Trophoblast cell (in vitro differentiated cells and primary cell): Measurements from ENCODE around the gene ERVFRD-1.
A peak's percentile ranks its signal among the peaks of the same experiment; 100 is the strongest.

ENCODE experiments used
- DNase-seq, 2 donors: peaks; one replicate each; pipeline ENCODE4 v3.0.0-alpha.2; 2016
- H2AFZ ChIP-seq: 2 replicates; pipeline ENCODE4 v1.6.1; 2013; ENCODE audit warnings: low read length, moderate library complexity, mild to moderate bottlenecking; ENCODE audit not compliant: insufficient read depth, poor library complexity
- H2AK5ac ChIP-seq: 2 replicates; pipeline ENCODE4 v1.6.1; 2013; ENCODE audit warnings: mild to moderate bottlenecking, low read length
- H2BK120ac ChIP-seq: 2 replicates; pipeline ENCODE4 v1.6.1; 2013; ENCODE audit warnings: low read length, mild to moderate bottlenecking, moderate library complexity; ENCODE audit not compliant: insufficient read depth, poor library complexity
- H2BK12ac ChIP-seq: 2 replicates; pipeline ENCODE4 v1.6.1; 2013; ENCODE audit warnings: mild to moderate bottlenecking, low read length, moderate library complexity
- H2BK5ac ChIP-seq: 2 replicates; pipeline ENCODE4 v1.6.1; 2013; ENCODE audit warnings: low read length, low read depth, moderate library complexity, mild to moderate bottlenecking; ENCODE audit not compliant: poor library complexity
- H3K14ac ChIP-seq: 2 replicates; pipeline ENCODE4 v1.6.1; 2013; ENCODE audit warnings: mild to moderate bottlenecking, low read length
- H3K18ac ChIP-seq: 2 replicates; pipeline ENCODE4 v1.6.1; 2013; ENCODE audit warnings: mild to moderate bottlenecking, low read length
- H3K23ac ChIP-seq: 2 replicates; pipeline ENCODE4 v1.6.1; 2013; ENCODE audit warnings: low read length
- H3K27ac ChIP-seq: 2 replicates; pipeline ENCODE4 v1.5.1; 2013; ENCODE audit warnings: low read depth, mild to moderate bottlenecking, inconsistent platforms, low read length, moderate library complexity
- H3K27me3 ChIP-seq: 2 replicates; pipeline ENCODE4 v1.6.1; 2013; ENCODE audit warnings: inconsistent platforms, mild to moderate bottlenecking, low read length, moderate library complexity; ENCODE audit not compliant: insufficient read depth
- H3K36me3 ChIP-seq, 2 experiments: 1 replicate in 1 of 2; 2 replicates in 1 of 2; pipeline ENCODE4 v1.6.1; 2013; ENCODE audit warnings: low read length in 2 of 2, mild to moderate bottlenecking in 2 of 2, moderate library complexity in 1 of 2; ENCODE audit not compliant: insufficient read depth in 2 of 2, control insufficient read depth in 1 of 2
- H3K4ac ChIP-seq: 2 replicates; pipeline ENCODE4 v1.6.1; 2013; ENCODE audit warnings: low read depth, mild to moderate bottlenecking, low read length, moderate library complexity
- H3K4me1 ChIP-seq, 2 experiments: 1 replicate in 1 of 2; 2 replicates in 1 of 2; pipeline ENCODE4 v1.6.1; 2013; ENCODE audit warnings: low read length in 2 of 2, mild to moderate bottlenecking in 2 of 2, moderate library complexity in 1 of 2; ENCODE audit not compliant: insufficient read depth in 2 of 2, control insufficient read depth in 1 of 2
- H3K4me2 ChIP-seq: 2 replicates; pipeline ENCODE4 v1.6.1; 2013; ENCODE audit warnings: inconsistent platforms, mild to moderate bottlenecking, low read length, moderate library complexity
- H3K4me3 ChIP-seq: 2 replicates; pipeline ENCODE4 v1.5.1; 2013; ENCODE audit warnings: mild to moderate bottlenecking, low read depth, low read length, inconsistent platforms
- H3K79me1 ChIP-seq: one replicate; pipeline ENCODE4 v1.6.1; 2013; ENCODE audit warnings: low read length
- H3K79me2 ChIP-seq: 2 replicates; pipeline ENCODE4 v1.6.1; 2013; ENCODE audit warnings: low read length, mild to moderate bottlenecking; ENCODE audit not compliant: control insufficient read depth, insufficient read depth, poor library complexity
- H3K9ac ChIP-seq: 2 replicates; pipeline ENCODE4 v1.6.1; 2013; ENCODE audit warnings: mild to moderate bottlenecking, low read length
- H3K9me3 ChIP-seq: 2 replicates; pipeline ENCODE4 v1.6.1; 2013; ENCODE audit warnings: low read depth, mild to moderate bottlenecking, control low read depth, inconsistent platforms, low read length; ENCODE audit not compliant: insufficient read depth
- H4K12ac ChIP-seq: 2 replicates; pipeline ENCODE4 v1.6.1; 2013; ENCODE audit warnings: low read depth, mild to moderate bottlenecking, low read length, moderate library complexity
- H4K8ac ChIP-seq: 2 replicates; pipeline ENCODE4 v1.6.1; 2013; ENCODE audit warnings: low read depth, mild to moderate bottlenecking, low read length, moderate library complexity
- H4K91ac ChIP-seq: one replicate; pipeline ENCODE4 v1.6.1; 2013; ENCODE audit warnings: low read depth, mild to moderate bottlenecking, low read length, moderate library complexity
- WGBS: extraction: QIAGEN DNeasy Blood & Tissue Kit; methylation state at CpG from one replicate; pipeline ENCODE4 v1.1.7; 2013; ENCODE audit warnings: missing lambda C conversion rate; ENCODE audit not compliant: insufficient read length, insufficient coverage; ENCODE audit errors: extremely low coverage; 5-methylcytosine and 5-hydroxymethylcytosine counted together

ERVFRD-1 gene

DNA sequence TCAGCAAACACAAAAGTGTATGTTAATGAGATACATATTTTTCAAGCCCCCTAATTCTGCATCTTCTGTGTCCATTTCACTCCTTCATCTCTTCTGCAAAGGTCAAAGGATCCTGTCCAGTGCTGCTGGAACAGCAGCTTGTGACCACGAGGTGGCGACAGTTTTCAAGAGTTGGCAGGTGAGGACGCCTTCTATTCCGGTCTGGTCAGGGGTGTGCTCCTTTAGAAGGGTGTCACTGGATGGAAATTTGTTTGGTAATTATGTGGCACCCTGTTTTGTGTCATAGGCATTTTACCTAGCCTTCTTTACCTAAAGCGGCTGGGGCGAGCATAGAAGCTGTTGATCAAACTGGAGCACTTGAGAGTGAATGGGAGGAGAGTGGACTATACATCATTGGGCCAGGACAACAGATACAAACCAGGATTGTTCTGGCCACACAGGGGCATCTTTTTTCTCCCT lies 32.9 kb upstream of the ERVFRD-1 start:
- H3K23ac ChIP-seq = no peak overlapping the region
- no peaks in the 10 kb centered on the region for H3K36me3 ChIP-seq
- H2AK5ac ChIP-seq = no peak overlapping the region
- H3K4me3 ChIP-seq = no peak overlapping the region
- no CpG with 5 or more reads among the region's 6 CpGs for WGBS
- peaks cover 5 to 11% of the 10 kb centered on the region in 2 experiments for H3K4me1 ChIP-seq
- no peak overlapping the region for H3K14ac ChIP-seq
- H2BK5ac ChIP-seq = no peak overlapping the region
- H3K79me1 ChIP-seq = peaks cover 14% of the 10 kb centered on the region
- H4K12ac ChIP-seq = no peak overlapping the region
- H3K18ac ChIP-seq = no peak overlapping the region
- H3K4me2 ChIP-seq = no peak overlapping the region
- no peak overlapping the region for H3K4ac ChIP-seq
- no peaks in the 10 kb centered on the region for H3K27me3 ChIP-seq
- no peaks in the 10 kb centered on the region for H3K9me3 ChIP-seq
- peak overlapping the region; percentile 23 for H2BK12ac ChIP-seq
- H4K91ac ChIP-seq = peak overlapping the region; percentile 73
- H3K27ac ChIP-seq = no peak overlapping the region
- no peaks in the 10 kb centered on the region for H3K79me2 ChIP-seq
- peak; percentile 51 to 85 for DNase-seq
- H2AFZ ChIP-seq = no peak overlapping the region
- H3K9ac ChIP-seq = no peak overlapping the region
- no peak overlapping the region for H2BK120ac ChIP-seq
- no peak overlapping the region for H4K8ac ChIP-seq

GRCh38 chr6:11143394-11144371 lies 32.2 kb upstream of the ERVFRD-1 start:
- no CpG with 5 or more reads among the region's 10 CpGs for WGBS

GRCh38 chr6:11142296-11143027 lies 30.9 kb upstream of the ERVFRD-1 start:
- WGBS = no CpG with 5 or more reads among the region's 8 CpGs
- no peak for DNase-seq

More at GRCh38 chr6:11143394-11144371, 32.2 kb upstream of the ERVFRD-1 start:
- Histone ChIP-seq H3K23ac (no peak overlapping the region), H3K9me3 (no peaks in the 10 kb centered on the region), H3K79me1 (peaks cover 14% of the 10 kb centered on the region), H2BK5ac (peak overlapping the region; percentile 38), H3K36me3 (no peaks in the 10 kb centered on the region), H2BK120ac (peak overlapping the region; percentile 52), H4K91ac (peak overlapping the region; percentile 61), H3K14ac (no peak overlapping the region), H2AK5ac (no peak overlapping the region), H3K4me1 (peaks cover 5 to 11% of the 10 kb centered on the region in 2 experiments), H4K12ac (no peak overlapping the region), H4K8ac (no peak overlapping the region), H3K27ac (peak overlapping the region; percentile 66), H3K4me2 (no peak overlapping the region), H2AFZ (peak overlapping the region; percentile 15), H3K4me3 (no peak overlapping the region), H2BK12ac (no peak overlapping the region), H3K9ac (no peak overlapping the region), H3K27me3 (no peaks in the 10 kb centered on the region), H3K18ac (no peak overlapping the region), H3K4ac (no peak overlapping the region), H3K79me2 (no peaks in the 10 kb centered on the region)
- DNase-seq = peak; percentile 91 to 95

DNA sequence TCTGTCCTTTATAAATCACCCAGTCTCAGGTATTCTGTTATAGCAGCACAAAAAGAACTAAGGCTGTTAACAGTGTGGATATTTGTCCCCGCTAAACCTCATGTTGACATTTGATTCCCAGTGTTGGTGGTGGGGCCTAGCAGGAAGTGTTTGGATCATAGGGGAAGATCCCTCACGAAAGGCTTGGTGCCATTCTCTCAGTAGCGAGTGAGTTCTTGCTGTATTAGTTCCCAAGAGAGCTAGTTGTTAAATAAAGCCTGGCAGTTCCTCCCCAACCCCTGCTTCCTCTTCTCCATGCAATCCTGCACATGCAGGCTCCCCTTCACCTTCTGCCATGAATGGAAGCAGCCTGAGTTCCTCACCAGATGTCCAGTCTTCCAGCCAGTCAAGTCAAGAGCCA lies 29.8 kb upstream of the ERVFRD-1 start:
- Histone ChIP-seq H3K23ac (no peak overlapping the region), H3K4ac (no peak overlapping the region), H4K91ac (no peak overlapping the region), H4K8ac (no peak overlapping the region), H3K9me3 (no peaks in the 10 kb centered on the region), H3K4me3 (no peak overlapping the region), H2AK5ac (no peak overlapping the region), H3K27me3 (no peaks in the 10 kb centered on the region), H3K27ac (no peak overlapping the region), H3K79me2 (no peaks in the 10 kb centered on the region), H3K4me2 (no peak overlapping the region), H3K4me1 (peaks cover 5 to 11% of the 10 kb centered on the region in 2 experiments), H2BK120ac (no peak overlapping the region), H4K12ac (no peak overlapping the region), H2AFZ (no peak overlapping the region), H3K79me1 (peaks cover 12% of the 10 kb centered on the region), H3K9ac (peak overlapping the region; percentile 54), H2BK5ac (no peak overlapping the region), H3K14ac (peak overlapping the region; percentile 29), H3K18ac (no peak overlapping the region), H3K36me3 (no peaks in the 10 kb centered on the region), H2BK12ac (no peak overlapping the region)
- no CpG with 5 or more reads among the region's 3 CpGs for WGBS
- no peak for DNase-seq

More at GRCh38 chr6:11142296-11143027, 30.9 kb upstream of the ERVFRD-1 start:
- Histone ChIP-seq H3K18ac (no peak overlapping the region), H3K9ac (no peak overlapping the region), H2BK12ac (no peak overlapping the region), H3K79me2 (no peaks in the 10 kb centered on the region), H3K14ac (no peak overlapping the region), H4K12ac (no peak overlapping the region), H3K4me3 (no peak overlapping the region), H2AFZ (no peak overlapping the region), H2BK120ac (no peak overlapping the region), H3K36me3 (no peaks in the 10 kb centered on the region), H2BK5ac (no peak overlapping the region), H4K8ac (no peak overlapping the region), H3K23ac (no peak overlapping the region), H3K79me1 (peaks cover 14% of the 10 kb centered on the region), H3K9me3 (no peaks in the 10 kb centered on the region), H4K91ac (peak overlapping the region; percentile 61), H2AK5ac (no peak overlapping the region), H3K27ac (no peak overlapping the region), H3K27me3 (no peaks in the 10 kb centered on the region), H3K4me1 (peaks cover 5 to 11% of the 10 kb centered on the region in 2 experiments), H3K4me2 (no peak overlapping the region), H3K4ac (no peak overlapping the region)
